GM12878 (cell line): ENCODE measurements around the gene DCTN2. TPM values are rescaled to one million over a fixed set of nuclear protein-coding genes. Genes with fewer than 3 reads are reported as not detected.

Experiments
- CEBPZ ChIP-seq: fragments of 150-350 bp; IDR thresholded peaks from 2 replicates; pipeline ENCODE4 v1.6.1; 2016; ENCODE audit warnings: low read depth, low read length
- CREM ChIP-seq: IDR thresholded peaks from 2 replicates; pipeline ENCODE4 v1.6.1; 2014; ENCODE audit warnings: antibody characterized with exemption, low read depth
- DPF2 ChIP-seq: fragments of 450-650 bp; IDR thresholded peaks from 2 replicates; pipeline ENCODE4 v1.6.1; 2017; ENCODE audit warnings: mild to moderate bottlenecking
- E2F4 ChIP-seq: IDR thresholded peaks from 2 replicates; pipeline ENCODE4 v1.6.1; 2012; ENCODE audit warnings: low read depth, low read length, improper control_type of control experiment
- KLF5 ChIP-seq: fragments of 450-650 bp; IDR thresholded peaks from 2 replicates; pipeline ENCODE4 v1.6.1; 2014; ENCODE audit warnings: mild to moderate bottlenecking; ENCODE audit not compliant: partially characterized antibody
- MEF2B ChIP-seq: fragments of 450-650 bp; IDR thresholded peaks from 2 replicates; pipeline ENCODE4 v1.6.1; 2018; ENCODE audit warnings: mild to moderate bottlenecking, moderate library complexity; ENCODE audit not compliant: partially characterized antibody, poor library complexity, severe bottlenecking
- MXI1 ChIP-seq: fragments of 150-350 bp; IDR thresholded peaks from 2 replicates; pipeline ENCODE4 v1.6.1; 2011; ENCODE audit warnings: low read depth, mild to moderate bottlenecking, inconsistent platforms, low read length, improper control_type of control experiment
- NFIC ChIP-seq: IDR thresholded peaks from 2 replicates; pipeline ENCODE4 v1.6.1; 2012; ENCODE audit warnings: low read depth, mild to moderate bottlenecking, inconsistent platforms, low read length, moderate library complexity
- NFXL1 ChIP-seq: fragments of 450-650 bp; IDR thresholded peaks from 2 replicates; pipeline ENCODE4 v1.6.1; 2017; ENCODE audit warnings: antibody characterized with exemption, mild to moderate bottlenecking, borderline replicate concordance
- SREBF2 ChIP-seq: IDR thresholded peaks from 2 replicates; pipeline ENCODE4 v1.6.1; 2012; ENCODE audit warnings: mild to moderate bottlenecking, low read length
- SRF ChIP-seq, 2 experiments: IDR thresholded peaks; 2 replicates each; pipeline ENCODE4 v1.6.1; 2011; ENCODE audit warnings: low read depth in 2 of 2, low read length in 2 of 2, mild to moderate bottlenecking in 1 of 2, moderate library complexity in 1 of 2
- SUZ12 ChIP-seq: fragments of 200-600 bp; sonication (generic); IDR thresholded peaks from one replicate; pipeline ENCODE4 v1.6.1; 2018; ENCODE audit warnings: antibody characterized with exemption, mild to moderate bottlenecking; ENCODE audit not compliant: unreplicated experiment
- ZSCAN29 ChIP-seq: fragments of 450-650 bp; IDR thresholded peaks from 2 replicates; pipeline ENCODE4 v1.6.1; 2017; ENCODE audit warnings: mild to moderate bottlenecking, moderate library complexity
- polyA plus RNA-seq, 11 experiments: library from polyadenylated mRNA; depleted of rRNA in 4 of 11; unstranded in 6 of 11; stranded (reverse) in 5 of 11; fragments of >200 nt; fragmentation: Nextera tagmentation in 4 of 11; fragmentation: Illumina TruSeq in 1 of 11; extraction: Ambion mirVana in 4 of 11; extraction: Trizol in 1 of 11; gene quantifications; 1 replicate in 1 of 11; 2 replicates in 10 of 11; pipeline versions ENCODE4 v1.2.1 to v1.2.3, GENCODE V29; 2011 to 2016; ENCODE audit warnings: inconsistent platforms in 2 of 11, missing spikeins in 2 of 11, low read depth in 1 of 11
- total RNA-seq, 4 experiments: library from RNA; depleted of rRNA in 3 of 4; stranded (reverse); fragments of >200 nt in 3 of 4; fragmentation: Illumina TruSeq in 1 of 4; extraction: Trizol in 1 of 4; gene quantifications; 2 replicates each; pipeline versions ENCODE4 v1.2.1 to v1.2.3, GENCODE V29; 2013 to 2021

Gene DCTN2
- total and polyA plus RNA-seq, 10 of the 15 experiments (the other 5 are each of a cell fraction or from before 2014, with no cell fraction given) = 32.3 to 171 (median 100) TPM

DNA sequence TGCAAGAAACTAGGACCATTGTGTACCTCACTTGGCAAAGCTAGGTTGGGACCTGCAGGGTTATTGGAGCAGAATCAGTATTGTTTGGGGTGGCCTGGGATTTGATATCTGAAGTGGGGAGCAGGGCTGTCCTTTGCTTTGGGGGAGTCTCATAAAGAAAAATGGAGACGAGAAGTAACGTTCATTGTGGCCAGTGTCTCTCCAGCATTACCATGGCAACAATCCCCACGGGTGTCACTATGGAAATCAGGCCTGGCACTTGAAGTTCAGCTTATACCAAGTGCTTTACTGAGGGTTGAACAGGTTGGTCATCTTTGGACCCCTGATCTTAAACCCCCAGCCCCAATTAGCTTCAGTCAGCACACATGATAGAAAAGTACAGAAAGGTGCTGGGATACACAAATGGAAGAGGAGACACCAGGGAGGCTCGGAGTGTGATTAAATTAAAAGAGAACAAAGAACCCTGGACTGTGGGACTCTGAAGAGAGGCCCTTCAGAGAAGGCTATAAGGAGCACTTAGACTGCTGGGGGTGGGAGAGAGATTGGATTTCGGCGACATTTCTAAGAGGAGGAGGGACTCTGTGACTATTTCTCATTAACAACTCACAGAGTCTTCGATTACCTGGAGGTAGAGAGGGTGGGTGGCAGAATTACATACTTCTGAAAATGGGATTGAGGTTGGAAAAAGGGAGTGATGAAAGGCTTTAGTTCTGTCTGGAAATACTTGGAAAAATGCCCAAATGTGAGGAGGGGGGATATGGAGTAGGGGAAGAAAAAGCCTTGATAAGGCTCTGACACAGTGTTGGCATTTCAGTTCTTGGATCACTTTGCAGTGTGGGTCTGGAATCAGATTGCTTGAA, 6.6 kb upstream of the DCTN2 start (continued):
- TF ChIP-seq NFIC = no peak
- no peak for TF ChIP-seq CEBPZ
- TF ChIP-seq DPF2 = no peak
- TF ChIP-seq SUZ12 = no peak
- TF ChIP-seq MXI1 = no peak
- TF ChIP-seq SRF (IDR thresholded peaks at IDR 0.05; ENCODE audit: low read depth in 2 of 2, low read length in 2 of 2) = no peak
- no peak for TF ChIP-seq ZSCAN29
- no peak for TF ChIP-seq SREBF2
- no peak for TF ChIP-seq MEF2B
- TF ChIP-seq NFXL1 = no peak
- TF ChIP-seq E2F4 = no peak
- no peak for TF ChIP-seq KLF5
- TF ChIP-seq CREM = no peak
